GM19452 (cell line): ENCODE data around the gene ATP2B2.

Experiments
- ATAC-seq: cut with Tn5 transposase; IDR thresholded peaks from one replicate; pipeline ENCODE4 v1.9.1; 2021; ENCODE audit not compliant: unreplicated experiment

Gene ATP2B2

DNA sequence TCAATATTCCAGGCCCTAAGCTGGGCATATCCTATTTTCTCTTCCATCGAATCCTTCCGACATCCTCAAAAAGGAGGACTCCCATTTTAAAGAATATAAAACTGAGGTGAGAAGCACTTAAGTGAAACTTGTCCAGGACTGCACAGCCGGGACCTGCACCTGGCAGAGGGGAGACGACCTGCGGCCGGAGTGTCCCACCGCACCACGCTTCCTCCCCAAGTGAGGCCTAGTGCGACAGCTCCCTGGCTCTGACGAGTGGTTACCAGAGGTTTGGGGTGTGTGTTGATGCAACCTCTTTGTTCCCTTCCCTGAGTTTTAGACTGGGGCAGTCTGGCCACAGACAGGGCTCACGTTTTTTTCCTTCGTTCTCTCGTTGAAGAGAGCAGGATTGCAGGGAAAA, 24.9 kb upstream of the ATP2B2 start:
- ATAC-seq, result no peak

DNA sequence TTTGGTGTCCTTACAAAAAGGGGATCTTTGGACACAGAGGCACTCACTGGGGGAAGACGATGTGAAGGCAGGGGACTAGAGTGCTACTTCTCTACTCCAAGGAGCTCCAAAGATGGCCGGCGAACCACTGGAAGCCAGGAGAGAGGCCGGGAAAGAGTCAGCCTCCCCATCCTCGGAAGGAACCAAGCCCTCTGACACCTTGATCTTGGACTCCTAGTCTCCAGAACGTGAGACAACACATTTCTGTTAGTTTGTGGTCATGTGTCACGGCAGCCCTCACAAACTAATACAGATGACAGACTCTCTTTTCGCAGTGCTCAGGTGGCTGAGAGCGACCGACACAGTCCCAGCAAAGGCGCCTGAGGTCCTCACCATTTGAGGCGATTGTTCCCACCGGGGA, 24.4 kb upstream of the ATP2B2 start:
- ATAC-seq, result no peak

- ATAC-seq, result no peak
Observed at GRCh38 chr3:10528046-10528445, 22.7 kb upstream of the ATP2B2 start.

- no peak for ATAC-seq
Observed at GRCh38 chr3:10527295-10528001, 22.1 kb upstream of the ATP2B2 start.

- ATAC-seq, result no peak
Observed at GRCh38 chr3:10526366-10526765, 21.0 kb upstream of the ATP2B2 start.

DNA sequence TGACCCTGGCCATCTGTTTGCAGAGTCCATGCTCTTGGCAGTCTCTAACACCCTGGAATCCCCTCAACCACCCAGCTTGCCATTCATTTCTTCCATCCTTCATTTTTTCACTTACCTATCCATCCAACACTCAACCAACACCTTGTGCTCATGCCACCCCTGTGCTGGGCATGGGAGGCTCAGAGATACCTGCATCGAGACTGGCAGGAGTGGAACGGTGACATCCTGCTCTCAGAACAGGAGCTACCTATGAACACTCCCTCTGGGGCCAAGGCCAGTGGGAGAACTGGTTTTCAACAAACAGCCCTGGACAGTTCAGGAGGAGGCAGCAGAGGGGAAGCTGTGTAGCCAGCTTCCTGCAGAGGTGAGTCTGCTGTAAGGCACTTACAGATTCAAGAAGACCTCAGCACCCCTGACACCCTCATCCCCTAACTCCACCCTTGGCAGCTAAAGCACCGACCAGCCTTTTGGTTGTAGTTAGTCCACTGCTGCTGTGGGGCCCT, 19.5 kb upstream of the ATP2B2 start:
- ATAC-seq, result no peak

GRCh38 chr3:10524270-10524669, 18.9 kb upstream of the ATP2B2 start:
- ATAC-seq, result no peak

DNA sequence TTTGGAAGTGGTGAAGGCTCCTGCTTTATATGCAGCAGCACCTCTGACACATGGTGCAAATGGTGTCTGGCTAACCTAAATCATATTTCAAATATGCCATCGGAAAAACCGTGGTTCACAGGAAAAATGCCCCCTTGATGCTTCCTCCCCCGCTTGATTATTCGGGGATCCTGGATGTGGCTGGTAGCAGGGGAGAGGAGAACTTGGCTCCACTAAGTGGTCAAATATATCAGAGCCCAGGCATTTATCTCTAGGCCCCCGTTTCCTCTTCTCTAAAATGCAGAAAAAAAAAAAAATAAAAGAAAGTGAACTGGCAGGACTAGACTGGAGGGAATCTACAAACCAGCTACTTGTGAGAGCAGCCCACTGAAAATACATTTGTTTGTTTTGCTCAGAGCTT, 18.2 kb upstream of the ATP2B2 start:
- no peak for ATAC-seq

DNA sequence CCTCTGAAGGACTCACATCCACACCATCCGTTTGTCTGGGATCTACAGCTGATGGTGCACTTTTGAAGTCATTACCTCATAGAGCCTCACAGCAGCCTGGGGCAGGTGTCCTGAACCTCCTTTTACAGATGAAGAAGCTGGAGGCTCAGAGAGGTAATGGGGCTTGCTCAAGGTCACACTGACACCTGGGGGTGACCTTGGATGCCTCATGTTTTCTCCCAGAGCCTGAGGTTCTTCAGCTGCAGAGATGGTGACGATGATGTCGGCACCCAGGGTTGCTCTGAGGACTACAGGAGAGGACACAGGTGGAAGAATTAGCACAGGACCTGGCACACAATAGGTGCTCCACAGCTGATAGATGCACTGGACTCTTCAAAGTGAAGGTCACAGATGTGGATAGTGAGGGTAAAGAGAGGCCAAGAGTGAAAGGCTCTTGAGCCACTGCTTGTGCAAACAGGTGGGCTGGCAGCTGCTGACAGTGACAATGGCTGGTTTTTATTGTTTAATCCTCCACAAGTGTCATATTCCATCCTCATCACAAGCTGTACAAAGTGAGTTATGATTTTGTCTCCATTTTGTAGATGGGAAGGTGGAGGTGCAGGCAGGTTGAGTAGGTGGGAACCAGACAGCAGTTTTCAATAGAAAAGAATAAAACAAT, 17.4 kb upstream of the ATP2B2 start:
- ATAC-seq, result no peak

- ATAC-seq, result no peak
Observed at GRCh38 chr3:10521772-10522441, 16.5 kb upstream of the ATP2B2 start.

DNA sequence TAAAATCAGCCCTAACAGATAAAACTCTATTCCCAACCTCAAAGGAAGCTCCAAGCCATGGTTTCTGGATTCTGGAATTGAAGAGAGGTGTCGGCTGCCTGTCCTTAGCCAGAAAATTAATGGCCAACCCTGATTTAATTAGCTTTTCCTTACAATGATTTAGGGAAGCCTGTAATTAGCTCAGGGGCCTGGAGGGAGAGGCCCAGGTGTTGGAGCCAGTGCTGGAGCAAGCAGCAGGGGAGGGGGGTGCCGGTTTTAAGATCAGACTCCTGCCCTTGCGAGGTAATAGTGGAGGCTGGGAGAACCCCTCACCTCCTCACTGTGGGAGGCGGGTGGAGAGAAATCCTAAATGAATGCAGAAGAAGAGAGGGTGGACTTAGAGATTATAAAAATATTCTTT, 14.7 kb upstream of the ATP2B2 start:
- no peak for ATAC-seq

DNA sequence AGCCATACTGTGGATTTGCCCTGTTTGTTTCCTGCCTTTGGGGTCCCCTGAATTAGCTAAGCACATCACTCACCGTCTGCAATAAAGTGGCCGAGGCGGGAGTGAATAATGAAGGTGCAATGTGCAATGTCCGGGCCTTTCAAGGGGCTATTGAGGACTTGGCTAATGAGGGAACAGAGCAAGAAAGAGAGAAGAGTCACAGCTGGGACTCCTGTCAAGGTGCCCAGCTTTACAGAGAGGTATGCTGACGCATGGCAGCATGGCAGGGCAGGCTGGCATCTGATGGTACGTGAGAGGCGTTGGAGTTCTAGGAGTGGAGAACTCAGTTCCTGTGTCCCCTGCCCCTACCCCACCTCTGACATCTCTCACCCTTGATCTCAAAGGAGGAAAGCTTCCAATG, 13.8 kb upstream of the ATP2B2 start:
- no peak for ATAC-seq

GRCh38 chr3:10518506-10519150, 13.2 kb upstream of the ATP2B2 start:
- no peak for ATAC-seq

- ATAC-seq, result no peak
Observed at GRCh38 chr3:10517627-10518026, 12.2 kb upstream of the ATP2B2 start.

- ATAC-seq, result no peak
Observed at GRCh38 chr3:10516544-10517452, 11.4 kb upstream of the ATP2B2 start.

DNA sequence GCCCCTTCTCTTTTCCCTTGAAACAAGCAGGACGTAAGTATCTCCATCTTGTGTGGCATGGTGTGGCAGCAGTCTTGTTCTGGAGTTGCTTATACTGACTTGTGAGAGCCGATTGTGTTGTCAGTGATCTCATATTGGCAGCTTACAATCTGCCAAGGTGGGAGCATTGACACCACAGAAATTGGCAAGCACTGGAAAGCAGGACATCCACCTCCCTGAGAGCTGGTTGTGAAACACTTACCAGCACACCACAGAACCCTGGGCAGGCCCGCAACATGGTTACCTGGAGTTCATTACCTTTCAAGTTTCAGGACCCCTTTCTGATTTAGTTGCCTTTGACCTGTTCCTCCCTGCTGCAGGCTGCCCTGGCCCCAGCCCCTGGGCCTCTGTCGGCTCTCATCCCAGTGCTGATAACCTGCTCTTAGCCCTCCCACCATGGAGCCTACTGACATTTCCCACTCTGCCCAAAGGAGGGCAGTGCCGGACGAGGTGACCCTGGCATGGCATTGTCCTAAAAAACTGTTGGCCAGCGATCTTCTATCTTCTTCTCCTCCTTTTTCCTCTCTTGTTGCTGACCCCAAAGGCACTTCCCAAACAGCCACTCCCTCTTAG, 10.6 kb upstream of the ATP2B2 start:
- no peak for ATAC-seq

DNA sequence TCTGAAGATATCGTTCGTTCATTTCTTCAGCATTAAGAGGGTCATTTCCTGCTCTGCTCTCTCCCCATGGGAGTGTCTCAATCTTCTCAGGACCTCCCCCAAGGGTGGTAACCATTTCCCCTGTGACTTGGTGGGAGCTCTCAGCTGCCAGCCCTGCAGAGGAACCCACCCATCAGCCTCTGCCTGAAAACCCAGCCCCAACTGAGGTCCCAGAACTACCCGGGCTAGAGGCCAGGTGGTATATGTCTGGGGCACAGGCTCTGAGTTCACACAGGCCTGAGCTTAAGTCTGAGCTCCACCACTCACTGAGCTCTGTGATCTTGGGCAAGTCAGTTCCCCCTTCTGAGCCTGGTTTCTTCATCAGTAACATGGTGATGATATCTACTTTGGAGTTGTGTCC, 10.0 kb upstream of the ATP2B2 start:
- no peak for ATAC-seq

DNA sequence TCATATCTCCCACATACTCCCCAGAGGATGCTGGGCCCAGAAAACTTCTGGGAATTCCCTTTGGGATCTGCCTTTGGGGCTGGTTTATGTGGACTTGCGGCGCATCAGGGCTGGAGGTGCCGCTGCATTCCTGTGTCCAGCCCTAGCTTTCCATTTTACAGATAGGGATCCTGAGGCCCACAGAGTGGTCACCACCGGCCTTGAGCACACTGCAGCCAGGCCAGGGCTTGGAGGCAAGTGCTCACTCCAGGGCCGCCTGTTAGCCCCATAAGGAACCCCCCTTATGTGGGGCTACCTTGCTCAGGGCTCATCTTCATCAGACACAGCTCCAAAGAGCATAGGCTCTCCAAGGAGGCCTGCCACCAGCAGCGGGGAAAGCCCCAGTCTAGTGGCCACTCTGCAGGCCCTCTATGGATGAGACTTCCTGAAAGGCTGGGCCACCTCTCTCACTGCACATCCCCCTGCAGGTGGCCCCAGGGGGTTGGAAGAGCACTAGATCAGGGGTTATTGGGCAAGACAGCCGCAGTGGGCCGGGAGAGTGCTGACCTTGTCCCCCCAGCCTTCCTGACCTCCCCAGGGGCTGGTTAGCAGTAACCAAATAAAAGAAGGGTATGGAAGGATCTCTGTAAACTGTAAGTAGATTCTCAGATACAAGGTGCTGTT, 9.2 kb upstream of the ATP2B2 start:
- no peak for ATAC-seq

DNA sequence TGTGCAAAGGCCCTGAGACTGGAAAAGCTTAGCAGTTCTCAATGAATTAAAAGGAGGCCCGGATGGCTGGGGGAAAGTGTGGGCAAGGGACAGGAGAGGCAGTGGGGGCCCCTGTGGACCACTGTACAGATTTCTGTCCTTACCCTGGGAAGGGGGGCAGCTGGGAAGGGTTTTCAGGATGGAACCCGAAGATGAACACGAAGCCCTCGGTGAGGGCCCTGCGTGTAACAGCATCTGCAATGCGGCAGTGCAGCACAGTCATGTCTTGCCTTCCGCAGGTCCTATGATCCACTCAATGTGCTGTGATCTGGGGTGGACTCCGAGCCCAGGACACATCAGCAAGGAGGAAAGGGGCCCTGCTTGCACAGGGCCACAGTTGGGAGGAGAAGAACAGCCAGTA, 7.9 kb upstream of the ATP2B2 start:
- no peak for ATAC-seq

DNA sequence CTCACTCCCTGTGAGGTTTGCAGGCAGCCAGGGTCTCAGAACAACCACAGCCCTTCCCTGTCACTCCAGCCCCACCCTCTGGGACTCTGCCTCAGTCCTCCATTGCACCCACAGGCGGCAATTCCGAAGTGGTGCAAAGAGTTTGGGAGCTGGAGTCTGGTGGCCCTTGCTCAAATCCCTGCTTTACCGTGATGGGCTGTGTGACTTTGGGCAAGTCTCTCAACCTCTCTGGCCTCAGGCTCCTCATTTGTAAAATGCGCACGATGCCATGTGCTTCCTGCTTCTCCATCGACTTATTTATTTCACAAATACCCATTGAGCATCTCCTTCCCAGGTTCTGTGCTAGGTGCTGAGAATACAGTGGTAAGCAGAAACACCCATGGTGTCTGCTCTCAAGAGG, 7.3 kb upstream of the ATP2B2 start:
- no peak for ATAC-seq
